Stimulated activated naive B cell treated with anti-CD40 and anti-IgM and Interleukin-4, amounts not matched to agents 10 μg/mL and 1 μg/mL and 100 μg/mL, for 72 hours (primary cell): Measurements from ENCODE around the gene TCF4.

Source experiments
- ATAC-seq, 2 donors: fragments of 150-1000 bp; cut with Tn5 transposase; replicated peaks; 2 replicates each; pipeline ENCODE4 v1.10.0; 2021; ENCODE audit warnings: moderate library complexity in 1 of 2
- DNase-seq: peaks from one replicate; pipeline ENCODE4 v3.0.0; 2021
- H3K27ac Mint-ChIP-seq: one replicate; pipeline ENCODE4 v1.8.0; 2022; ENCODE audit warnings: mild to moderate bottlenecking, mixed read lengths
- H3K27me3 Mint-ChIP-seq, 2 donors: one replicate each; pipeline ENCODE4 v1.8.0; 2022; ENCODE audit warnings: mixed read lengths in 2 of 2
- H3K36me3 Mint-ChIP-seq, 2 donors: one replicate each; pipeline ENCODE4 v1.8.0; 2022; ENCODE audit warnings: mixed read lengths in 2 of 2, mild to moderate bottlenecking in 1 of 2
- H3K4me1 Mint-ChIP-seq, 2 donors: one replicate each; pipeline ENCODE4 v1.8.0; 2022; ENCODE audit warnings: mixed read lengths in 2 of 2, mild to moderate bottlenecking in 1 of 2
- H3K4me3 Mint-ChIP-seq, 2 donors: one replicate each; pipeline ENCODE4 v1.8.0; 2022; ENCODE audit warnings: mild to moderate bottlenecking in 2 of 2, mixed read lengths in 2 of 2, moderate library complexity in 1 of 2
- H3K9me3 Mint-ChIP-seq, 2 donors: one replicate each; pipeline ENCODE4 v1.8.0; 2022; ENCODE audit warnings: mixed read lengths in 2 of 2, mild to moderate bottlenecking in 1 of 2

TCF4 gene

DNA sequence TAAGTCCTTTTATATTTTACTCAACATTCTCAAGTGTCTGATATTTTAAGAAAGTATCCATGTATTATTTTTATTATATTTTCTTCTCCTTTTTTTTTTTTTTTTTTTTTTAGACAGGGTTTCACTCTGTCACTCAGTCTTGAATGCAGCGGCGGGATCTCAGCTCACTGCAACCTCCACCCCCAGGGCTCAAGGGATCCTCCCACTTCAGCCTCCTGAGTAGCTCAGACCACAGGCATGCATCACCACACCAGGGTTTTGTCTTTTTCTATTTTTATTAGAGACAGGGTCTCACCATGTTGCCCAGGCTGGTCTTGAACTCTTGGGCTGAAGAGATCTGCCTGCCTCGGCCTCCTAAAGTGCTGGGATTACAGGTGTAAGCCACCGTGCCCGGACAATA is 212.1 kb downstream of the TCF4 start:
- Mint-ChIP-seq H3K4me1 (peaks cover 14 to 35% of the 10 kb centered on the region in 2 donors), H3K36me3 (peaks cover 2 to 13% of the 10 kb centered on the region in 2 donors), H3K27me3 (no peaks in the 10 kb centered on the region), H3K9me3 (peaks cover 2 to 11% of the 10 kb centered on the region in 2 donors), H3K27ac (peak overlapping the region; percentile 82), H3K4me3 (peak overlapping the region in 1 of 2 donors; percentile 35)
- ATAC-seq (peak; percentile 59 to 64), DNase-seq (no peak)

DNA sequence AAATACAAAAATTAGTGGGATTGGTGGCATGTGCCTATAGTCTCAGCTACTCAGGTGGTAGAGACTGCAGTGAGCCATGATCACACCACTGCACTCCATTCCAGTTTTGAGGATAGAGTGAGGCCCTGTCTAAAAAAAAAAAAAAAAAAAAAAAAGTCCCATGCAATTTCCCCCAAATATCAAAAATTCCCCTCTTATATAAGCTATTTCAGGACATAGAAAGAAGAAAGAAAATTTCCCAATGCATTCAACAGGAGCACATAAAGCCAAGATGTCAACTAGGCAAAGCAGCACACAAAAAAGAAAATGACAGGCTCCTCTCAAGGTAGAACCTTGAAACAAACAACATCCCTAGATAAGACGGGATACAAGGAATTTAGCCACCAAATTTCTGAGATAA is 213.3 kb downstream of the TCF4 start:
- peaks cover 16 to 41% of the 10 kb centered on the region in 2 donors for H3K4me1 Mint-ChIP-seq
- H3K9me3 Mint-ChIP-seq: peaks cover 0 to 7% of the 10 kb centered on the region in 2 donors
- ATAC-seq: no peak
- no peaks in the 10 kb centered on the region for H3K27me3 Mint-ChIP-seq
- H3K4me3 Mint-ChIP-seq: peak overlapping the region; percentile 19 to 46
- no peak for DNase-seq
- H3K27ac Mint-ChIP-seq: peak overlapping the region; percentile 77
- H3K36me3 Mint-ChIP-seq: peaks cover 2 to 9% of the 10 kb centered on the region in 2 donors

DNA sequence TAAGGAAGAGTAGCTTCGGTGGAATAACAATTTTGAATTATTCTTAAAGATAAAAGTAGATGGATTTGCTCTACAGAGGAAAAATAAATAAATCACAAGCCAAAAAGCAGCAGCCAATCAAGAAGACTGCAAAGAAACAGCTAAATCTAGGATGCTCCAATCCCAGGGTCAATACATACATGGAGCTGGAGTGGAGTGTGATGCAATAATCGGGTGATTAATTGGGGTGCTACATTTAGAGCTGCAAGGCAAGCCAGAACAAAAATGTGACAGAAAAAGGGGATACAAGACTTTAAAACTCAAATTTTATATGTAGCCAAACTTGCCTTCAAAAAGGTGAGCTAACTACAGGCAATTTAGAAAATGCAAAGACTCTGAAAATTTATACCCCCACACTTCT is 215.8 kb downstream of the TCF4 start:
- Mint-ChIP-seq H3K4me3 (no peak overlapping the region), H3K36me3 (peaks cover 2 to 5% of the 10 kb centered on the region in 2 donors), H3K27me3 (no peaks in the 10 kb centered on the region)

DNA sequence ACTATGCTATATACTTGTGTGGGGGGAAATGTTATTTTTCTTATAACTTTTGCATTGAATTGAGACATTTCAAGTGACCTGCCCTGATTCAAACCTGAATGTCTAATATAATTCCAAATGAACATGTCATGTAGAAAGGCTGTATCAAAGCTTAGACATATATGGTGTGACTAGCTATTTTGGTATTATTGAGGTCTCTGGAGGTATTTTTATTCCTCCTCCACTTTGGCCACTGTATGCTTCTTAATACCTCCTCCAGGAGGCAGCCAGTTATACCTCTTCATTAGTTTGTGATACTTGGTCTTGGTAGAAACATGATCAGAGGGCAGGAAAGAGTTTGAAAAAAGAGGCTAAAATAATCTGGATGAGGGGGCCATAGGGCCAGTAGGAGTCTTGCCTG is 217.1 kb downstream of the TCF4 start:
- DNase-seq: no peak
- no peak overlapping the region for H3K4me3 Mint-ChIP-seq
- no peaks in the 10 kb centered on the region for H3K27me3 Mint-ChIP-seq
- H3K4me1 Mint-ChIP-seq: peaks cover 6 to 16% of the 10 kb centered on the region in 2 donors
- peaks cover 2 to 5% of the 10 kb centered on the region in 2 donors for H3K36me3 Mint-ChIP-seq
- ATAC-seq: no peak
- H3K27ac Mint-ChIP-seq: no peak overlapping the region
- H3K9me3 Mint-ChIP-seq: peaks cover 0 to 3% of the 10 kb centered on the region in 2 donors

More for the DNA sequence above, 215.8 kb downstream of the TCF4 start:
- DNase-seq: no peak
- Mint-ChIP-seq H3K9me3 (peaks cover 0 to 3% of the 10 kb centered on the region in 2 donors), H3K4me1 (peaks cover 15 to 27% of the 10 kb centered on the region in 2 donors), H3K27ac (no peak overlapping the region)
- ATAC-seq: no peak

DNA sequence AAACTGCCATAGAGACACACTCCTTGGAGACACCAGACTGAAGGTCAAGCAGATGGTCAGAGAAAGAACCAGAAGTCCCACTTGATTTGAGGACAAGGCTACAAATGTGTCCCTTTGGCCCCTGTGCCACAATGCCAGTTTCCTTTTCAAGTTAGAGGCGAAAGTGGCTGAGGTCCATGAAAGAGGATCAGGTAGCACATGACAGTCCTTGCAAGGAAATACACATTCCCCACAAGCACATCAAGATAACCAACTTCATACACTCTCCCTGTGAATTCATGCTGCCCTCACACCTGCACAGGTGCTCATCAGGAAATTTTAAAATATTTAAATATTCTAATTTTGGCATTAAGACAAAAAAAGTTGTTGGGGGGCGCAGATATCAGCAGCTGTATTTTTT is 218.6 kb downstream of the TCF4 start:
- ATAC-seq (no peak), DNase-seq (no peak)
- Mint-ChIP-seq H3K9me3 (peaks cover 0 to 3% of the 10 kb centered on the region in 2 donors), H3K27me3 (no peaks in the 10 kb centered on the region), H3K4me3 (no peak overlapping the region), H3K4me1 (peaks cover 4 to 9% of the 10 kb centered on the region in 2 donors), H3K27ac (no peak overlapping the region), H3K36me3 (peaks cover 0 to 5% of the 10 kb centered on the region in 2 donors)

DNA sequence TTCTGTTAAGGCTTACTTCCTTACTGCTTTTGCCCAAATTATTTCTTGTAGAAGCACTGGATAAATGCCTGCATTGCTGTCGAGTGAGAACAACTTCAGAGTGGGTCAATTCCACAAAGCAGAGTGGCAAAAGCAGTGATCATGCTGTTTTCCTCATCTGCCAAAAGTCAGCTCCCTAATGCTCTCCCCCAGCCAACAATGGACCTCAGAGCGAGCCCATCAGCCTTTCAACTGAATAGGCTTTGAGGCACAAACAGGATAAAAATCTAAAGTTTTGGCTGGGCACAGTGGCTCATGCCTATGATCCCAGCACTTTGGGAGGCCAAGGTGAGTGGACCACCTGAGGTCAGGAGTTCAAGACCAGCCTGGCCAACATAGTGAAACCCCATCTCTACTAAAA is 222.7 kb downstream of the TCF4 start:
- H3K27me3 Mint-ChIP-seq: no peaks in the 10 kb centered on the region
- H3K4me3 Mint-ChIP-seq: no peak overlapping the region
- H3K27ac Mint-ChIP-seq: no peak overlapping the region
- ATAC-seq (no peak), DNase-seq (no peak)
- H3K9me3 Mint-ChIP-seq: peaks cover 3 to 5% of the 10 kb centered on the region in 2 donors
- H3K36me3 Mint-ChIP-seq: peaks cover 4 to 5% of the 10 kb centered on the region in 2 donors
- H3K4me1 Mint-ChIP-seq: peaks cover 0 to 6% of the 10 kb centered on the region in 2 donors

DNA sequence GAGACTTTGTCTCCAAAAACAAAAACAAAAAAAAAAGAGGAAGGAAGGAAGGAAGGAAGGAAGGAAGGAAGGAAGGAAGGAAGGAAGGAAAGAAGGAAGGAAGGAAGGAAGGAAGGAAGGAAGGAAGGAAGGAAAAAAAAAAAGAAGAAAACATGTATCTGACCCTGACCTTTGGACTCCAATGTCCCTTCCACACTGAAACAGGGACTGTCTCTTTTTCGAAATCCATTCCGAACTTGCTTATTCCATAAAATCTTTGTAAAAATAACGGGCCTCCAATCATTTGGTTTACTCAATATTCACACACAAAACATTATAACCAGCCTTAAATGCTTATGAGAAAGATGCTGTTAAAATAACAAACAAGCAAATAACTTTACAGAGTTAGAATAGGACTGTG is 225.7 kb downstream of the TCF4 start:
- Mint-ChIP-seq H3K4me1 (peaks cover 1 to 14% of the 10 kb centered on the region in 2 donors), H3K27me3 (no peaks in the 10 kb centered on the region), H3K4me3 (no peak overlapping the region), H3K36me3 (peaks cover 9 to 18% of the 10 kb centered on the region in 2 donors), H3K27ac (no peak overlapping the region), H3K9me3 (peaks cover 7 to 12% of the 10 kb centered on the region in 2 donors)
- no peak for ATAC-seq
- no peak for DNase-seq

DNA sequence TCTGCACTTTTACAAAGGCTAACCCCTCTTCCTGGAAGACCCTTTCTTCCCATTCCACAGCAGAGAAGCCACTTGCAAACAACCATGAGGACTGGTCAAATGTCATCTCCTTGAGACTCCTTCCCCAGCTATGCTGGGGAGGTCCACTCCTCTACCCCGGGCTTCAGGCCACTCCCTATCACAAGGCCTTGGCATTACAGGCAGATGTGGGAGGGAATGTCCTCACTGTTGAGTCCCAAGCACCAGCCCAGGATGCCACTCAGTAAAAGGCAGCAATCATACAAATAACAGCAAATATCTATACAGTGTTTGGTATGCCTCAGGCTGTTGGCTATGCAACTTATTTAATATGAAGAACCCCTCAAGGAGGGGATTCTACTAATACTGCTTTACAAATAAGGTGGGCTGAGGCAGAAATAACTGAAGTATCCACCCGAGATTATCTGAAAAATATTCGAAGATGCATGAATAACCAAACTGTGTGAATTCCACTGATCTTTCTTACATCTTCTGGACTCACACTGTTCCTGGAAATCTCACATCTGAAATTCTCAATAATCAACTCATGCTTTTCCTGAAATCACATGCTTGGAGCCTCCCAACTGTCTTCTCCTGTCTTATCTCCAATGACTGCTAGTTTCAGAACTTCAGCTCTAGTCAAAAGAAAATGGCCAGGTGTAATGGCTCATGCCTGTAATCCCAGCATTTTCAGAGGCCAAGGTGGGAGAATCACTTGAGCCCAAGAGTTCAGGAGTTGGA is 226.3 kb downstream of the TCF4 start:
- Mint-ChIP-seq H3K36me3 (peaks cover 9 to 18% of the 10 kb centered on the region in 2 donors), H3K27me3 (no peaks in the 10 kb centered on the region), H3K4me1 (peaks cover 1 to 14% of the 10 kb centered on the region in 2 donors), H3K27ac (no peak overlapping the region), H3K9me3 (peaks cover 7 to 12% of the 10 kb centered on the region in 2 donors), H3K4me3 (no peak overlapping the region)
- DNase-seq: no peak
- no peak for ATAC-seq

DNA sequence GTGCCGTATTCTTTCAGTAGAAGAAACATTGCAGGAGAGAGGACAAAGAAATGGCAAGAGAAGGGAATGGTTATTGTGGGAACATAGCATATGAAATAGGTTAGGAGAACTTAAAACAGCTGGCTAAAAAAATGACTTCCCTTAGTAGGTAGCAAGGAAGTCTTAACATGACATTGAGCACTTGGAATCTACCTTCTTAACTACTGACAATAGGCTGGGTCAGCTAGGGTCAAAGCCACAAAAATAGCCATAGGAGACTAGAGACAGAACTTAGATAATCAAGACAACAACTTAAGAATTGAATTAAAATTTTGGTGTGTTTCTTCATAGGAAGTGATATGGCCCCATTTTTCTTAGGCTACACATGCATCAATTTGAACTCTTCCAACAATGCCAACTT is 227.9 kb downstream of the TCF4 start:
- Mint-ChIP-seq H3K36me3 (peaks cover 9 to 18% of the 10 kb centered on the region in 2 donors), H3K4me3 (no peak overlapping the region), H3K9me3 (peaks cover 7 to 12% of the 10 kb centered on the region in 2 donors), H3K27me3 (no peaks in the 10 kb centered on the region), H3K27ac (no peak overlapping the region), H3K4me1 (peaks cover 1 to 17% of the 10 kb centered on the region in 2 donors)
- DNase-seq (no peak), ATAC-seq (no peak)

DNA sequence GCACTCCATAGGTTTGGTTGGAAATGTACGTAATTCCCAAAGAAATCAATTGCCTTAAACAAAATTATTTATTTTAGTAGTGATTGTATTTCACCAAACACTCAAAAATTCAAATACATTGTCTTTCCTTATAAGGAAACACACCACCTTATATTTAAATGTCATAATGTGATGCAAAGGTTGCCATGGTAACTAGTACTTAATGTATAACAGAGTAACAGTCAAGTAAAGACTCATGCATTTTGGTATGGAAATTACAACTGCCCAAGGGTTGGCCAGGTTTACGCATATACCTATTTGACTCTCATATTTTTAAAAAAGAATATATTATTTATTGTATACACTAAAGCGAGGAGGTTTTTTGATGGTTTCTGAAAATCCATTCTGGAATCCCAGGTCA is 231.2 kb downstream of the TCF4 start:
- ATAC-seq (no peak), DNase-seq (no peak)
- Mint-ChIP-seq H3K27ac (no peak overlapping the region), H3K27me3 (no peaks in the 10 kb centered on the region), H3K36me3 (peaks cover 5 to 18% of the 10 kb centered on the region in 2 donors), H3K4me1 (peaks cover 5 to 27% of the 10 kb centered on the region in 2 donors), H3K4me3 (no peak overlapping the region), H3K9me3 (peaks cover 4 to 8% of the 10 kb centered on the region in 2 donors)

DNA sequence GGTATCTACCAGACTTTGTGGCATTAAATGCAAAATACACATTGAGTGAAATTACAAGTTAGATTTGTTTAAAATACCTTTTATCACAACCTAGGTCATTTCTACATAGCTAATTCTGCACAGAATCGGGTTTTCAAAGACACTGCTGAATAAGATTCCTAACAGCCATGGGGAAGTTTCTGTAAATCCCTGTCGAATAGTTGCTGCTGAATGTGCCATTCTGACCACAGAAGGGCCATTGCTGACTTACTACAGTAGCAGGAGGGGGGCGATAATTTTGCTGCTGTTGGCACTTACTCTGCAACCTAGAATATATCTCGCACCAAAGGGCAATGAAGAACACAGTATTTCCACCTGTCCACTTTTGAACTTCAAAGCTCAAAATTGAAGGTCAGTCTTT is 232.8 kb downstream of the TCF4 start:
- H3K27ac Mint-ChIP-seq: no peak overlapping the region
- peaks cover 8 to 43% of the 10 kb centered on the region in 2 donors for H3K4me1 Mint-ChIP-seq
- no peak overlapping the region for H3K4me3 Mint-ChIP-seq
- no peaks in the 10 kb centered on the region for H3K27me3 Mint-ChIP-seq
- H3K36me3 Mint-ChIP-seq: peaks cover 5 to 17% of the 10 kb centered on the region in 2 donors
- ATAC-seq: no peak
- peaks cover 4 to 8% of the 10 kb centered on the region in 2 donors for H3K9me3 Mint-ChIP-seq
- no peak for DNase-seq

DNA sequence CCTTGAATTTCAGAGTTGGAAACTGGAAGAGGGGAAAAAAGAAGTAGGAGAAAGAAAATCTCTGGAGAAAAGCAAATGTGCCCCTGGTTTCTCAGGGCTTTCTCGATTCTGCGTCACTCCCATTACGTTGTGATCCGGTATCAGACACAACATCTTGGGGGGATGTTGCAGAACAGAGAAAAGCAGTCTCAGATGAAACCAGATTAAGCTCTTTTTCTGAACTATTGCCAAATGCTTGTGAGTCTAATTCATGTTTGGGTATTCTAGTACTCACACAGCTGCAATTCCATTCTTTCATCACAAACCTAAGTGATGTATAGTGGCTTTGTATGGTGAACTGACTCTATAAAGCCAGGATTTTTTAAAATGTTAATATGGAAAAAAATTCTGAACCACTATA is 233.2 kb downstream of the TCF4 start:
- Mint-ChIP-seq H3K4me3 (no peak overlapping the region), H3K27me3 (no peaks in the 10 kb centered on the region), H3K4me1 (peaks cover 12 to 47% of the 10 kb centered on the region in 2 donors), H3K36me3 (peaks cover 6 to 18% of the 10 kb centered on the region in 2 donors), H3K27ac (no peak overlapping the region), H3K9me3 (peaks cover 4 to 8% of the 10 kb centered on the region in 2 donors)
- ATAC-seq: no peak
- DNase-seq: no peak

DNA sequence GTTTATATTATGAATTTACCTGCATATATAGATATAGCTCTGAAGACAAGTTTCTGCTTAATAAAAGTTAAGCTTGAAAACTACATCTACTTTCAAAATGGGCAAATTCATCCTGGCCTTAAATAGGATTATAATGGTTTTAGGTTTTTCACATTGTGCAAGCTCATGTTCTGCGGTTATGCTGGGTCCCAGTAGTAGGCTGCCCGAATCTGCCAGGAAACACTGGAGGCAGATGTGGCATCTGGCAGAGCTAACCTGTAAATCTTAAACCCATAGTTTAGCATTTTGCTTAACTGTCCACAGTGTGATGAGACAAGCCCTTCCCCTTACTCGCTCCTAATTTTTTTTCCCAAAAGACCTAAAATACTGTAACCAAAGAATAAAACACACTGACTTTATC is 234.2 kb downstream of the TCF4 start:
- H3K4me1 Mint-ChIP-seq: peaks cover 14 to 50% of the 10 kb centered on the region in 2 donors
- no peak for ATAC-seq
- DNase-seq: no peak
- peaks cover 6 to 17% of the 10 kb centered on the region in 2 donors for H3K36me3 Mint-ChIP-seq
- no peak overlapping the region for H3K27ac Mint-ChIP-seq
- peaks cover 4 to 8% of the 10 kb centered on the region in 2 donors for H3K9me3 Mint-ChIP-seq
- H3K4me3 Mint-ChIP-seq: peak overlapping the region in 1 of 2 donors; percentile 8
- H3K27me3 Mint-ChIP-seq: no peaks in the 10 kb centered on the region

DNA sequence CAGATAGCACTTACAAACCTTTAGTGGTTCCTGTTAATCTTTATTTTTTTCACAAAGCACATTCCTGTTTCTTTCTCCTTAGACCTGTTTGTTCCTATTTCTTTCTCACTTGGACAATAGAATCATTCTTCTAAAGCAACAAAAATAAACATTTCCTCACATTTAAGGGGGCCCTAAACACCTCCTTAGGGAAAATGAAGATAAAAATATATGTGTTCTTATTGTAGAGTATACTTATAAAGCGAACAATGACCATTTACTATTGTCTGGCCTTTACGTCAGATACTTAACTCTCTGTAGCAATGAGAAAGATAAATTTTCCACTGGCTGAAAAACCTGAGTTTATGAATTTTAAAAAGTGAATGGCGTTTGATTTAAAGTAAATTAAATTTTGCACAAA is 234.6 kb downstream of the TCF4 start:
- peaks cover 4 to 8% of the 10 kb centered on the region in 2 donors for H3K9me3 Mint-ChIP-seq
- H3K36me3 Mint-ChIP-seq: peaks cover 3 to 17% of the 10 kb centered on the region in 2 donors
- no peak for ATAC-seq
- H3K27me3 Mint-ChIP-seq: no peaks in the 10 kb centered on the region
- H3K4me3 Mint-ChIP-seq: no peak overlapping the region
- H3K27ac Mint-ChIP-seq: no peak overlapping the region
- H3K4me1 Mint-ChIP-seq: peaks cover 14 to 50% of the 10 kb centered on the region in 2 donors
- DNase-seq: no peak
